Neuronal stem cell (in vitro differentiated cells): Measurements from ENCODE around the gene MAOB.

Experiments
- DNase-seq: peaks from one replicate; pipeline ENCODE4 v3.0.0-alpha.2; 2013; ENCODE audit warnings: low spot score
- H2AFZ ChIP-seq: one replicate; pipeline ENCODE4 v1.6.1; 2013; ENCODE audit warnings: mild to moderate bottlenecking, low read length, inconsistent platforms
- H2AK5ac ChIP-seq: 2 replicates; pipeline ENCODE4 v1.6.1; 2013; ENCODE audit warnings: low read depth, mild to moderate bottlenecking, inconsistent platforms, low read length, moderate library complexity, mixed read lengths
- H2BK120ac ChIP-seq: 2 replicates; pipeline ENCODE4 v1.6.1; 2013; ENCODE audit warnings: low read depth, mild to moderate bottlenecking, inconsistent platforms, low read length, moderate library complexity, mixed read lengths
- H2BK12ac ChIP-seq: one replicate; pipeline ENCODE4 v1.6.1; 2013; ENCODE audit warnings: low read length, inconsistent platforms
- H2BK15ac ChIP-seq: 2 replicates; pipeline ENCODE4 v1.6.1; 2013; ENCODE audit warnings: mild to moderate bottlenecking, low read length, inconsistent platforms, mixed read lengths
- H2BK5ac ChIP-seq: one replicate; pipeline ENCODE4 v1.6.1; 2013; ENCODE audit warnings: inconsistent platforms, mild to moderate bottlenecking, low read length, moderate library complexity
- H3K14ac ChIP-seq: one replicate; pipeline ENCODE4 v1.6.1; 2013; ENCODE audit warnings: low read length, inconsistent platforms
- H3K18ac ChIP-seq: 2 replicates; pipeline ENCODE4 v1.6.1; 2013; ENCODE audit warnings: low read length, inconsistent platforms
- H3K23ac ChIP-seq: 2 replicates; pipeline ENCODE4 v1.6.1; 2013; ENCODE audit warnings: low read depth, mild to moderate bottlenecking, mixed read lengths, low read length, inconsistent platforms; ENCODE audit not compliant: poor library complexity
- H3K27ac ChIP-seq: replicated peaks from 3 replicates; pipeline ENCODE4 v1.5.1; 2013; ENCODE audit warnings: low read length, inconsistent platforms
- H3K27me3 ChIP-seq, 3 experiments: 2 replicates each; pipeline ENCODE4 v1.6.1; 2013; ENCODE audit warnings: low read length in 3 of 3, mild to moderate bottlenecking in 2 of 3, inconsistent platforms in 1 of 3, low read depth in 1 of 3, mixed read lengths in 1 of 3, moderate library complexity in 1 of 3; ENCODE audit not compliant: control insufficient read depth in 3 of 3, insufficient read depth in 3 of 3
- H3K36me3 ChIP-seq, 2 donors: replicated peaks in 1 of 2; 2 replicates each; pipeline ENCODE4 v1.6.1; 2013; ENCODE audit warnings: low read length in 2 of 2; ENCODE audit not compliant: control insufficient read depth in 2 of 2, insufficient read depth in 2 of 2
- H3K4ac ChIP-seq: 2 replicates; pipeline ENCODE4 v1.6.1; 2013; ENCODE audit warnings: inconsistent platforms, mild to moderate bottlenecking, low read length, moderate library complexity
- H3K4me1 ChIP-seq, 2 donors: 1 replicate in 1 of 2; 2 replicates in 1 of 2; pipeline ENCODE4 v1.6.1; 2013; ENCODE audit warnings: low read length in 2 of 2, low read depth in 1 of 2; ENCODE audit not compliant: control insufficient read depth in 2 of 2, insufficient read depth in 1 of 2
- H3K4me2 ChIP-seq: one replicate; pipeline ENCODE4 v1.6.1; 2013; ENCODE audit warnings: mild to moderate bottlenecking, low read length, inconsistent platforms; ENCODE audit not compliant: insufficient read depth, poor library complexity, severe bottlenecking
- H3K4me3 ChIP-seq, 2 donors: 2 replicates each; pipeline ENCODE4 v1.5.1; 2013; ENCODE audit warnings: low read length in 2 of 2, mild to moderate bottlenecking in 2 of 2, inconsistent platforms in 1 of 2, moderate library complexity in 1 of 2
- H3K79me1 ChIP-seq: one replicate; pipeline ENCODE4 v1.6.1; 2013; ENCODE audit warnings: low read depth, mild to moderate bottlenecking, inconsistent platforms, low read length, moderate library complexity
- H3K9ac ChIP-seq: one replicate; pipeline ENCODE4 v1.6.1; 2013; ENCODE audit warnings: mild to moderate bottlenecking, low read depth, low read length, inconsistent platforms; ENCODE audit not compliant: poor library complexity
- H3K9me3 ChIP-seq, 2 donors: replicated peaks in 1 of 2; 2 replicates each; pipeline versions ENCODE3 to v1.6.1; 2013; ENCODE audit warnings: low read length in 2 of 2, mild to moderate bottlenecking in 2 of 2, inconsistent platforms in 1 of 2, low read depth in 1 of 2, mixed read lengths in 1 of 2, moderate library complexity in 1 of 2; ENCODE audit not compliant: control insufficient read depth in 2 of 2, insufficient read depth in 1 of 2
- H4K8ac ChIP-seq: one replicate; pipeline ENCODE4 v1.6.1; 2013; ENCODE audit warnings: low read depth, mild to moderate bottlenecking, inconsistent platforms, low read length, moderate library complexity
- H4K91ac ChIP-seq: one replicate; pipeline ENCODE4 v1.6.1; 2013; ENCODE audit warnings: low read length, low read depth, mild to moderate bottlenecking, inconsistent platforms; ENCODE audit not compliant: poor library complexity
- WGBS, 2 donors: extraction: QIAGEN DNeasy Blood & Tissue Kit; methylation state at CpG; one replicate each; pipeline ENCODE4 v1.1.7; 2013; ENCODE audit warnings: missing lambda C conversion rate in 2 of 2, mixed read lengths in 1 of 2; ENCODE audit not compliant: insufficient read length in 2 of 2, insufficient replicate concordance in 1 of 2; ENCODE audit errors: extremely low coverage in 2 of 2; 5-methylcytosine and 5-hydroxymethylcytosine counted together

MAOB gene

GRCh38 chrX:43878906-43879526 is 3.2 kb downstream of the MAOB start:
- Histone ChIP-seq H3K27me3 (peaks cover 0 to 21% (median 2%) of the 10 kb centered on the region in 3 experiments), H3K23ac (no peak overlapping the region), H3K9ac (no peak overlapping the region), H3K4me1 (no peaks in the 10 kb centered on the region), H3K27ac (no peak overlapping the region), H2AK5ac (no peak overlapping the region), H2BK15ac (no peak overlapping the region), H4K91ac (no peak overlapping the region), H2AFZ (no peak overlapping the region), H3K18ac (no peak overlapping the region), H2BK12ac (no peak overlapping the region), H2BK120ac (no peak overlapping the region), H3K14ac (no peak overlapping the region), H3K4me2 (no peak overlapping the region), H3K4ac (no peak overlapping the region), H3K9me3 (no peaks in the 10 kb centered on the region), H3K4me3 (no peak overlapping the region), H2BK5ac (no peak overlapping the region), H3K36me3 (no peaks in the 10 kb centered on the region), H4K8ac (no peak overlapping the region), H3K79me1 (no peaks in the 10 kb centered on the region)
- no CpG with 5 or more reads among the region's 6 CpGs for WGBS, 2 donors
- no peak for DNase-seq

GRCh38 chrX:43876680-43877079 is 5.6 kb downstream of the MAOB start:
- H4K8ac ChIP-seq, result no peak overlapping the region
- no peak overlapping the region for H2BK15ac ChIP-seq
- no peak overlapping the region for H3K23ac ChIP-seq
- H3K18ac ChIP-seq, result no peak overlapping the region
- H3K9me3 ChIP-seq, result no peaks in the 10 kb centered on the region
- H4K91ac ChIP-seq, result no peak overlapping the region
- no peak overlapping the region for H2BK5ac ChIP-seq
- H3K36me3 ChIP-seq, result no peaks in the 10 kb centered on the region
- no peak overlapping the region for H2AK5ac ChIP-seq
- no peak overlapping the region for H3K9ac ChIP-seq
- no peak overlapping the region for H2BK12ac ChIP-seq
- no peaks in the 10 kb centered on the region for H3K79me1 ChIP-seq
- no peak overlapping the region for H3K27ac ChIP-seq
- no peak overlapping the region for H3K14ac ChIP-seq
- H3K4me2 ChIP-seq, result no peak overlapping the region
- no peaks in the 10 kb centered on the region for H3K4me1 ChIP-seq
- no CpG with 5 or more reads among the region's 3 CpGs for WGBS, 2 donors
- H3K27me3 ChIP-seq, result peaks cover 0 to 14% (median under 1%) of the 10 kb centered on the region in 3 experiments
- no peak overlapping the region for H2AFZ ChIP-seq
- DNase-seq, result no peak
- H3K4ac ChIP-seq, result no peak overlapping the region
- H2BK120ac ChIP-seq, result no peak overlapping the region
- H3K4me3 ChIP-seq, result no peak overlapping the region

GRCh38 chrX:43870758-43871419 is 11.4 kb downstream of the MAOB start:
- WGBS, 2 donors, result no CpG with 5 or more reads among the region's 3 CpGs

DNA sequence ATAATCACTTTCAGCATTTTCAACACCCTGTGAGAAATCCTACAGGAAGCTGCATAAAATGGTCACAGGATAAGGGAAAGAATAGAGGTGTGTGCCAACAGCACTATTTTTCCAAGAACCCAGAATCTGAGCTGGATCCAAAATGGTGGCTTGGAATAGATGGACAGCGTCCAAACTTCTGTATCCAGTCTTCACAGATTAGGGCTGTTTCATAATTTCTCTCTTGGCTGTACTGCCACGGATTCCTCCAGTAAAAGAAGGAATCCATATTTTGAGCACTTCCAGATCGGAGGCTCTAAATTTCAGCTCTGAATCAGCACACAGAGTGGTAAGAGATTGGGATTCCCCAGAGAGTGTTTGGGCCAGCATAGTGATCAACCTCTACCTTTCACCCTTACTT is 12.2 kb downstream of the MAOB start:
- DNase-seq, result no peak

More at GRCh38 chrX:43870758-43871419, 11.4 kb downstream of the MAOB start:
- no peak overlapping the region for H4K8ac ChIP-seq
- no peak overlapping the region for H2BK15ac ChIP-seq
- no peak overlapping the region for H3K4me3 ChIP-seq
- H3K4me2 ChIP-seq, result no peak overlapping the region
- H3K9me3 ChIP-seq, result no peaks in the 10 kb centered on the region
- no peak overlapping the region for H3K27ac ChIP-seq
- no peak overlapping the region for H3K9ac ChIP-seq
- no peak overlapping the region for H2BK5ac ChIP-seq
- H3K27me3 ChIP-seq, result peaks cover 0 to 3% (median 0%) of the 10 kb centered on the region in 3 experiments
- no peak overlapping the region for H4K91ac ChIP-seq
- no peaks in the 10 kb centered on the region for H3K79me1 ChIP-seq
- no peak overlapping the region for H3K14ac ChIP-seq
- H2BK120ac ChIP-seq, result no peak overlapping the region
- no peak overlapping the region for H3K18ac ChIP-seq
- no peaks in the 10 kb centered on the region for H3K36me3 ChIP-seq
- no peak overlapping the region for H3K23ac ChIP-seq
- H2BK12ac ChIP-seq, result no peak overlapping the region
- H3K4me1 ChIP-seq, result no peaks in the 10 kb centered on the region
- DNase-seq, result no peak
- H2AK5ac ChIP-seq, result no peak overlapping the region
- H2AFZ ChIP-seq, result no peak overlapping the region
- H3K4ac ChIP-seq, result no peak overlapping the region

More for the DNA sequence above, 12.2 kb downstream of the MAOB start:
- Histone ChIP-seq H3K4me2 (no peak overlapping the region), H3K4me1 (no peaks in the 10 kb centered on the region), H4K91ac (no peak overlapping the region), H2BK120ac (no peak overlapping the region), H3K4me3 (no peak overlapping the region), H2BK15ac (no peak overlapping the region), H3K4ac (no peak overlapping the region), H3K23ac (no peak overlapping the region), H2BK12ac (no peak overlapping the region), H3K79me1 (no peaks in the 10 kb centered on the region), H3K27ac (no peak overlapping the region), H2BK5ac (no peak overlapping the region), H4K8ac (no peak overlapping the region), H3K36me3 (no peaks in the 10 kb centered on the region), H3K14ac (no peak overlapping the region), H2AFZ (no peak overlapping the region), H3K9me3 (no peaks in the 10 kb centered on the region), H3K9ac (no peak overlapping the region), H3K27me3 (peaks cover 0 to 3% (median 0%) of the 10 kb centered on the region in 3 experiments), H2AK5ac (no peak overlapping the region), H3K18ac (no peak overlapping the region)
- WGBS, 2 donors, result no CpG with 5 or more reads among the region's 3 CpGs
